Body of pancreas (tissue), 4 donors: Measurements from ENCODE around the gene ZNF511.

Experiments used
- CTCF ChIP-seq, 7 experiments: fragments of 450-650 bp in 4 of 7; fragments of 200-600 bp in 3 of 7; sonication (generic) in 3 of 7; IDR thresholded peaks; one replicate each; pipeline ENCODE4 v1.5.1; 2016 to 2019; ENCODE audit warnings: antibody characterized with exemption in 7 of 7
- POLR2A ChIP-seq, 3 donors: fragments of 450-650 bp; IDR thresholded peaks; one replicate each; pipeline ENCODE4 v1.6.1; 2016; ENCODE audit warnings: antibody characterized with exemption in 3 of 3, mild to moderate bottlenecking in 2 of 3

GRCh38 chr10:133313192-133313591 lies 4.5 kb downstream of the ZNF511 start:
- TF ChIP-seq CTCF (IDR thresholded peaks at IDR 0.05) (no peak), POLR2A (IDR thresholded peaks at IDR 0.05) (no peak)
